Activated naive CD8-positive, alpha-beta T cell treated with anti-CD3 and anti-CD28 coated beads, Interleukin-2, amount 10 ng/mL, durations not matched to agents 7 days and 5 days (primary cell): Measurements from ENCODE around the gene ATP11A. TPM values are rescaled to one million over a fixed set of nuclear protein-coding genes. Genes with fewer than 3 reads are reported as not detected.
"Not testable (repeated sequence)": the region's sequence is repeated elsewhere in the genome, so short reads cannot be mapped to it uniquely, and the experiment has no call there.

Source experiments
- ATAC-seq: fragments of 150-1000 bp; cut with Tn5 transposase; one replicate; pipeline ENCODE4 v1.10.0; 2021; ENCODE audit warnings: low read depth, moderate library complexity
- POLR2A ChIA-PET: fragments of 350-600 bp; sonication (Branson Sonifier 250); formaldehyde crosslinking; loops from one replicate; lab custom pipeline; 2021; ENCODE audit warnings: antibody characterized with exemption; lab: Charles Lee
- DNase-seq: peaks from one replicate; pipeline ENCODE4 v3.0.0; 2021
- H3K27ac Mint-ChIP-seq: one replicate; pipeline ENCODE4 v1.8.0; 2022; ENCODE audit warnings: mild to moderate bottlenecking, mixed read lengths
- H3K27me3 Mint-ChIP-seq: one replicate; pipeline ENCODE4 v1.8.0; 2022; ENCODE audit warnings: mild to moderate bottlenecking, moderate library complexity, mixed read lengths
- H3K36me3 Mint-ChIP-seq: one replicate; pipeline ENCODE4 v1.8.0; 2021; ENCODE audit warnings: mild to moderate bottlenecking, mixed read lengths
- H3K4me1 Mint-ChIP-seq: one replicate; pipeline ENCODE4 v1.8.0; 2021; ENCODE audit warnings: mixed read lengths
- H3K4me3 Mint-ChIP-seq: one replicate; pipeline ENCODE4 v1.8.0; 2022; ENCODE audit warnings: mild to moderate bottlenecking, moderate library complexity, mixed read lengths
- H3K9me3 Mint-ChIP-seq: one replicate; pipeline ENCODE4 v1.8.0; 2021; ENCODE audit warnings: mixed read lengths
- total RNA-seq, 2 experiments: library from RNA; stranded (reverse); gene quantifications; one replicate each; pipeline ENCODE4 v1.2.3, GENCODE V29; 2021

Gene ATP11A
- total RNA-seq, 2 experiments from 2014 or later = 36.5 to 38.2 TPM

- Mint-ChIP-seq H3K27me3 (peaks cover 17% of the 10 kb centered on the region), H3K4me1 (no peaks in the 10 kb centered on the region), H3K36me3 (no peaks in the 10 kb centered on the region), H3K9me3 (peaks cover 1% of the 10 kb centered on the region), H3K4me3 (no peak overlapping the region), H3K27ac (no peak overlapping the region)
- ATAC-seq = no peak
- DNase-seq = no peak
- POLR2A ChIA-PET = no interaction called here
Measured at GRCh38 chr13:112655913-112656312, 33.9 kb upstream of the ATP11A start.

- Mint-ChIP-seq H3K4me3 (no peak overlapping the region), H3K4me1 (no peaks in the 10 kb centered on the region), H3K27me3 (peaks cover 7% of the 10 kb centered on the region), H3K36me3 (no peaks in the 10 kb centered on the region), H3K27ac (no peak overlapping the region), H3K9me3 (peaks cover 1% of the 10 kb centered on the region)
- DNase-seq (no peak), ATAC-seq (no peak)
- POLR2A ChIA-PET = no interaction called here
Measured at GRCh38 chr13:112657850-112658445, 31.9 kb upstream of the ATP11A start.

- no peak overlapping the region for H3K4me3 Mint-ChIP-seq
- POLR2A ChIA-PET = no interaction called here
- H3K27me3 Mint-ChIP-seq = peaks cover 5% of the 10 kb centered on the region
- no peaks in the 10 kb centered on the region for H3K4me1 Mint-ChIP-seq
- H3K9me3 Mint-ChIP-seq = peaks cover 1% of the 10 kb centered on the region
- H3K27ac Mint-ChIP-seq = no peak overlapping the region
- no peaks in the 10 kb centered on the region for H3K36me3 Mint-ChIP-seq
- ATAC-seq = no peak
- no peak for DNase-seq
Measured at GRCh38 chr13:112658808-112659207, 31.0 kb upstream of the ATP11A start.

- POLR2A ChIA-PET = no interaction called here
- ATAC-seq = no peak
- Mint-ChIP-seq H3K4me1 (no peaks in the 10 kb centered on the region), H3K9me3 (no peaks in the 10 kb centered on the region), H3K27me3 (peaks cover 7% of the 10 kb centered on the region), H3K36me3 (no peaks in the 10 kb centered on the region), H3K27ac (no peak overlapping the region), H3K4me3 (no peak overlapping the region)
- DNase-seq = no peak
Measured at GRCh38 chr13:112661291-112661690, 28.5 kb upstream of the ATP11A start.

- ATAC-seq (no peak), DNase-seq (no peak)
- H3K27ac Mint-ChIP-seq = no peak overlapping the region
- no peaks in the 10 kb centered on the region for H3K9me3 Mint-ChIP-seq
- no peak overlapping the region for H3K4me3 Mint-ChIP-seq
- H3K36me3 Mint-ChIP-seq = no peaks in the 10 kb centered on the region
- POLR2A ChIA-PET = no interaction called here
- no peaks in the 10 kb centered on the region for H3K4me1 Mint-ChIP-seq
- peaks cover 7% of the 10 kb centered on the region for H3K27me3 Mint-ChIP-seq
Measured at GRCh38 chr13:112664501-112665203, 25.2 kb upstream of the ATP11A start.

- Mint-ChIP-seq H3K4me1 (peaks cover 5% of the 10 kb centered on the region), H3K27me3 (peaks cover 3% of the 10 kb centered on the region), H3K9me3 (no peaks in the 10 kb centered on the region), H3K4me3 (no peak overlapping the region), H3K27ac (no peak overlapping the region), H3K36me3 (no peaks in the 10 kb centered on the region)
- DNase-seq = no peak
- POLR2A ChIA-PET = no interaction called here
- ATAC-seq = no peak
Measured at GRCh38 chr13:112668924-112669323, 20.9 kb upstream of the ATP11A start.

GRCh38 chr13:112669881-112670499 lies 19.8 kb upstream of the ATP11A start:
- DNase-seq = no peak
- H3K4me3 Mint-ChIP-seq = no peak overlapping the region
- no peak overlapping the region for H3K27ac Mint-ChIP-seq
- POLR2A ChIA-PET = no interaction called here
- H3K4me1 Mint-ChIP-seq = peaks cover 7% of the 10 kb centered on the region
- peaks cover 4% of the 10 kb centered on the region for H3K27me3 Mint-ChIP-seq
- H3K36me3 Mint-ChIP-seq = no peaks in the 10 kb centered on the region
- ATAC-seq = no peak
- no peaks in the 10 kb centered on the region for H3K9me3 Mint-ChIP-seq

- no peaks in the 10 kb centered on the region for H3K36me3 Mint-ChIP-seq
- H3K27me3 Mint-ChIP-seq = peaks cover 4% of the 10 kb centered on the region
- DNase-seq = no peak
- POLR2A ChIA-PET = no interaction called here
- no peak overlapping the region for H3K4me3 Mint-ChIP-seq
- H3K9me3 Mint-ChIP-seq = no peaks in the 10 kb centered on the region
- no peak for ATAC-seq
- H3K4me1 Mint-ChIP-seq = peaks cover 7% of the 10 kb centered on the region
- no peak overlapping the region for H3K27ac Mint-ChIP-seq
Measured at GRCh38 chr13:112670864-112671263, 19.0 kb upstream of the ATP11A start.

- H3K36me3 Mint-ChIP-seq = no peaks in the 10 kb centered on the region
- POLR2A ChIA-PET = no interaction called here
- H3K27me3 Mint-ChIP-seq = peaks cover 6% of the 10 kb centered on the region
- H3K4me1 Mint-ChIP-seq = peaks cover 7% of the 10 kb centered on the region
- no peak overlapping the region for H3K4me3 Mint-ChIP-seq
- H3K9me3 Mint-ChIP-seq = no peaks in the 10 kb centered on the region
- H3K27ac Mint-ChIP-seq = no peak overlapping the region
- ATAC-seq = no peak
- no peak for DNase-seq
Measured at GRCh38 chr13:112671359-112671758, 18.5 kb upstream of the ATP11A start.

GRCh38 chr13:112672651-112673284 lies 17.1 kb upstream of the ATP11A start:
- no peaks in the 10 kb centered on the region for H3K36me3 Mint-ChIP-seq
- H3K27ac Mint-ChIP-seq = no peak overlapping the region
- H3K27me3 Mint-ChIP-seq = peaks cover 11% of the 10 kb centered on the region
- ATAC-seq = no peak
- H3K4me3 Mint-ChIP-seq = no peak overlapping the region
- DNase-seq = no peak
- peaks cover 7% of the 10 kb centered on the region for H3K4me1 Mint-ChIP-seq
- H3K9me3 Mint-ChIP-seq = no peaks in the 10 kb centered on the region
- POLR2A ChIA-PET = no interaction called here

GRCh38 chr13:112674412-112675365 lies 15.1 kb upstream of the ATP11A start:
- ATAC-seq (no peak), DNase-seq (no peak)
- Mint-ChIP-seq H3K27me3 (peaks cover 11% of the 10 kb centered on the region), H3K4me1 (peaks cover 7% of the 10 kb centered on the region), H3K4me3 (no peak overlapping the region), H3K36me3 (no peaks in the 10 kb centered on the region), H3K9me3 (no peaks in the 10 kb centered on the region), H3K27ac (no peak overlapping the region)
- POLR2A ChIA-PET = no interaction called here

GRCh38 chr13:112675366-112675756 lies 14.5 kb upstream of the ATP11A start:
- no peak overlapping the region for H3K4me3 Mint-ChIP-seq
- ATAC-seq (no peak), DNase-seq (no peak)
- H3K9me3 Mint-ChIP-seq = no peaks in the 10 kb centered on the region
- no peaks in the 10 kb centered on the region for H3K36me3 Mint-ChIP-seq
- peaks cover 11% of the 10 kb centered on the region for H3K27me3 Mint-ChIP-seq
- H3K27ac Mint-ChIP-seq = no peak overlapping the region
- peaks cover 7% of the 10 kb centered on the region for H3K4me1 Mint-ChIP-seq
- POLR2A ChIA-PET = no interaction called here

- H3K9me3 Mint-ChIP-seq, POLR2A ChIA-PET, H3K36me3 Mint-ChIP-seq, H3K27ac Mint-ChIP-seq, H3K4me3 Mint-ChIP-seq, ATAC-seq, H3K4me1 Mint-ChIP-seq, DNase-seq: not testable (repeated sequence)
- peaks cover 11% of the 10 kb centered on the region for H3K27me3 Mint-ChIP-seq
Measured at GRCh38 chr13:112677421-112677962, 12.3 kb upstream of the ATP11A start.
